Stimulated activated CD4-positive, alpha-beta T cell treated with anti-CD3 and anti-CD28 coated beads, Interleukin-1b, Interleukin-23, amount 100 ng/mL, for 1 hour (primary cell): ENCODE results near the gene ELMO1.
A peak's percentile ranks its signal among the peaks of the same experiment; 100 is the strongest.

Source experiments
- DNase-seq, 2 donors: peaks; one replicate each; pipeline ENCODE4 v3.0.0-alpha.2; 2020; ENCODE audit warnings: low read depth in 2 of 2

Gene ELMO1

GRCh38 chr7:37368540-37368939, 80.1 kb downstream of the ELMO1 start:
- DNase-seq = no peak

GRCh38 chr7:37367010-37367409, 81.7 kb downstream of the ELMO1 start:
- DNase-seq = no peak

GRCh38 chr7:37366445-37366844, 82.2 kb downstream of the ELMO1 start:
- no peak for DNase-seq

GRCh38 chr7:37365405-37365804, 83.3 kb downstream of the ELMO1 start:
- DNase-seq = no peak

GRCh38 chr7:37364856-37365255, 83.8 kb downstream of the ELMO1 start:
- no peak for DNase-seq

- no peak for DNase-seq
Observed at GRCh38 chr7:37363536-37364491, 84.8 kb downstream of the ELMO1 start.

- no peak for DNase-seq
Observed at GRCh38 chr7:37362802-37363201, 85.9 kb downstream of the ELMO1 start.

GRCh38 chr7:37360484-37360883, 88.2 kb downstream of the ELMO1 start:
- DNase-seq = no peak

- DNase-seq = no peak
Observed at GRCh38 chr7:37359662-37360444, 88.8 kb downstream of the ELMO1 start.

GRCh38 chr7:37359180-37359579, 89.5 kb downstream of the ELMO1 start:
- no peak for DNase-seq

GRCh38 chr7:37357637-37357996, 91.0 kb downstream of the ELMO1 start:
- no peak for DNase-seq

- no peak for DNase-seq
Observed at GRCh38 chr7:37356911-37357636, 91.6 kb downstream of the ELMO1 start.

GRCh38 chr7:37354656-37355131, 94.0 kb downstream of the ELMO1 start:
- no peak for DNase-seq

- no peak for DNase-seq
Observed at GRCh38 chr7:37353949-37354655, 94.6 kb downstream of the ELMO1 start.

GRCh38 chr7:37352974-37353948, 95.4 kb downstream of the ELMO1 start:
- DNase-seq = peak; percentile 42 to 46

- no peak for DNase-seq
Observed at GRCh38 chr7:37352251-37352880, 96.3 kb downstream of the ELMO1 start.

- no peak for DNase-seq
Observed at GRCh38 chr7:37351716-37352115, 96.9 kb downstream of the ELMO1 start.

GRCh38 chr7:37349979-37350590, 98.6 kb downstream of the ELMO1 start:
- DNase-seq = no peak

- no peak for DNase-seq
Observed at GRCh38 chr7:37348982-37349381, 99.7 kb downstream of the ELMO1 start.
